ENCODE results near the gene TMEM182.

Gene TMEM182

DNA sequence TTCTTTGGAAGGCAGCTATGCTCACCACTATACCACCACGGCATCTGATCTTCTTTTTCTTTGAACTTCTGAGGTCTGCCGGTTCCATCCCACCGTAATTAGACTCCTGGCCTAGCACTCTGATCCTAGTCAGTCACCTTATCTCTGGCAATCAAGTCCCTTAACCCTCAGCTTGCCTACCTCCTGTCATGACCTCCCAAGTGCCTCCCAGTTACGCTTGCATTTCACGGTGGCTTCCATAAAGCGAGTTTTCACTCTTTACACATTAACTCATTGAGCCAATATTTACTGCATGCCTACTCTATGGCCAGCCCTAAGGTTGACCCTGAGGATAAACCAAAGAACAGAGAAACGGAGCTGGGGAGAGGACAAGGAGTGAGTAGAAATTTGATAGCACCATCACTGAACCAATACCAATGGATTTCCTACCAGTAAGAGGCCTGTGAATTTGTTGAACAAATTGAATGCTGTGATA is 37.8 kb upstream of the TMEM182 start:
- Histone ChIP-seq H3K9ac (ENCODE audit: low read length) (no peak overlapping the region), H3K36me3 (ENCODE audit: insufficient read depth, low read length) (peaks cover 76% of the 10 kb centered on the region), H2AFZ (ENCODE audit: low read length) (no peak overlapping the region), H3F3A (ENCODE audit: insufficient read depth, low read length) (no peaks in the 10 kb centered on the region), H3K9me3 (ENCODE audit: low read length) (no peaks in the 10 kb centered on the region), H3K27me3 (ENCODE audit: insufficient read depth, low read length) (no peaks in the 10 kb centered on the region), H3K79me2 (ENCODE audit: insufficient read depth, low read length) (no peaks in the 10 kb centered on the region), H3K9me2 (ENCODE audit: low read depth, low read length) (no peaks in the 10 kb centered on the region), H3K27ac (ENCODE audit: low read depth, low read length, poor library complexity, severe bottlenecking) (no peak overlapping the region), H3K4me1 (ENCODE audit: insufficient read depth, low read length, severe bottlenecking) (no peaks in the 10 kb centered on the region), H4K20me1 (ENCODE audit: insufficient read depth, low read length) (no peaks in the 10 kb centered on the region), H3K4me2 (ENCODE audit: low read length) (no peak overlapping the region), H3K4me3 (ENCODE audit: low read depth, low read length, poor library complexity, severe bottlenecking) (no peak overlapping the region)
- TF ChIP-seq, protein P1, sequence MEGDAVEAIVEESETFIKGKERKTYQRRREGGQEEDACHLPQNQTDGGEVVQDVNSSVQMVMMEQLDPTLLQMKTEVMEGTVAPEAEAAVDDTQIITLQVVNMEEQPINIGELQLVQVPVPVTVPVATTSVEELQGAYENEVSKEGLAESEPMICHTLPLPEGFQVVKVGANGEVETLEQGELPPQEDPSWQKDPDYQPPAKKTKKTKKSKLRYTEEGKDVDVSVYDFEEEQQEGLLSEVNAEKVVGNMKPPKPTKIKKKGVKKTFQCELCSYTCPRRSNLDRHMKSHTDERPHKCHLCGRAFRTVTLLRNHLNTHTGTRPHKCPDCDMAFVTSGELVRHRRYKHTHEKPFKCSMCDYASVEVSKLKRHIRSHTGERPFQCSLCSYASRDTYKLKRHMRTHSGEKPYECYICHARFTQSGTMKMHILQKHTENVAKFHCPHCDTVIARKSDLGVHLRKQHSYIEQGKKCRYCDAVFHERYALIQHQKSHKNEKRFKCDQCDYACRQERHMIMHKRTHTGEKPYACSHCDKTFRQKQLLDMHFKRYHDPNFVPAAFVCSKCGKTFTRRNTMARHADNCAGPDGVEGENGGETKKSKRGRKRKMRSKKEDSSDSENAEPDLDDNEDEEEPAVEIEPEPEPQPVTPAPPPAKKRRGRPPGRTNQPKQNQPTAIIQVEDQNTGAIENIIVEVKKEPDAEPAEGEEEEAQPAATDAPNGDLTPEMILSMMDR (IDR thresholded peaks at IDR 0.05; ENCODE audit: low read length), result no peak
- no peak for TF ChIP-seq EZH2 (IDR thresholded peaks at IDR 0.05; ENCODE audit: borderline replicate concordance, low read length)

GRCh38 chr2:102724553-102724952 is 37.3 kb upstream of the TMEM182 start:
- Histone ChIP-seq H3K27me3 (ENCODE audit: insufficient read depth, low read length) (no peaks in the 10 kb centered on the region), H3K9ac (ENCODE audit: low read length) (no peak overlapping the region), H3K9me3 (ENCODE audit: low read length) (no peaks in the 10 kb centered on the region), H3K4me2 (ENCODE audit: low read length) (no peak overlapping the region), H2AFZ (ENCODE audit: low read length) (no peak overlapping the region), H4K20me1 (ENCODE audit: insufficient read depth, low read length) (no peaks in the 10 kb centered on the region), H3K4me1 (ENCODE audit: insufficient read depth, low read length, severe bottlenecking) (no peaks in the 10 kb centered on the region), H3F3A (ENCODE audit: insufficient read depth, low read length) (no peaks in the 10 kb centered on the region), H3K79me2 (ENCODE audit: insufficient read depth, low read length) (no peaks in the 10 kb centered on the region), H3K27ac (ENCODE audit: low read depth, low read length, poor library complexity, severe bottlenecking) (no peak overlapping the region), H3K36me3 (ENCODE audit: insufficient read depth, low read length) (peaks cover 74% of the 10 kb centered on the region), H3K9me2 (ENCODE audit: low read depth, low read length) (no peaks in the 10 kb centered on the region), H3K4me3 (ENCODE audit: low read depth, low read length, poor library complexity, severe bottlenecking) (no peak overlapping the region)
- TF ChIP-seq EZH2 (IDR thresholded peaks at IDR 0.05; ENCODE audit: borderline replicate concordance, low read length), result no peak
- TF ChIP-seq, protein P1 (IDR thresholded peaks at IDR 0.05; ENCODE audit: low read length), result no peak

GRCh38 chr2:102726128-102727087 is 35.4 kb upstream of the TMEM182 start:
- Histone ChIP-seq H3K4me2 (ENCODE audit: low read length) (no peak overlapping the region), H3K4me3 (ENCODE audit: low read depth, low read length, poor library complexity, severe bottlenecking) (no peak overlapping the region), H4K20me1 (ENCODE audit: insufficient read depth, low read length) (no peaks in the 10 kb centered on the region), H3K27me3 (ENCODE audit: insufficient read depth, low read length) (no peaks in the 10 kb centered on the region), H3K27ac (ENCODE audit: low read depth, low read length, poor library complexity, severe bottlenecking) (no peak overlapping the region), H3K9ac (ENCODE audit: low read length) (no peak overlapping the region), H3K79me2 (ENCODE audit: insufficient read depth, low read length) (no peaks in the 10 kb centered on the region), H3K4me1 (ENCODE audit: insufficient read depth, low read length, severe bottlenecking) (no peaks in the 10 kb centered on the region), H3K9me3 (ENCODE audit: low read length) (no peaks in the 10 kb centered on the region), H3K36me3 (ENCODE audit: insufficient read depth, low read length) (peaks cover 67% of the 10 kb centered on the region), H3F3A (ENCODE audit: insufficient read depth, low read length) (no peaks in the 10 kb centered on the region), H2AFZ (ENCODE audit: low read length) (no peak overlapping the region), H3K9me2 (ENCODE audit: low read depth, low read length) (no peaks in the 10 kb centered on the region)
- TF ChIP-seq, protein P1 (IDR thresholded peaks at IDR 0.05; ENCODE audit: low read length), result no peak
- TF ChIP-seq EZH2 (IDR thresholded peaks at IDR 0.05; ENCODE audit: borderline replicate concordance, low read length), result no peak

Measured in OCI-LY1 (cell line).